ENCODE data around the gene NEK8.

Gene NEK8

GRCh38 chr17:28728364-28729200 is at the start of gene NEK8:
NEK8 (plus strand) TSS chr17:28728788; CDS start chr17:28728814, 26 bp downstream.
- peak; percentile 95 for DNase-seq (ENCODE audit: low read depth)

- DNase-seq (ENCODE audit: low read depth) = no peak
Measured at GRCh38 chr17:28682655-28683054, 45.9 kb upstream of the NEK8 start.

DNA sequence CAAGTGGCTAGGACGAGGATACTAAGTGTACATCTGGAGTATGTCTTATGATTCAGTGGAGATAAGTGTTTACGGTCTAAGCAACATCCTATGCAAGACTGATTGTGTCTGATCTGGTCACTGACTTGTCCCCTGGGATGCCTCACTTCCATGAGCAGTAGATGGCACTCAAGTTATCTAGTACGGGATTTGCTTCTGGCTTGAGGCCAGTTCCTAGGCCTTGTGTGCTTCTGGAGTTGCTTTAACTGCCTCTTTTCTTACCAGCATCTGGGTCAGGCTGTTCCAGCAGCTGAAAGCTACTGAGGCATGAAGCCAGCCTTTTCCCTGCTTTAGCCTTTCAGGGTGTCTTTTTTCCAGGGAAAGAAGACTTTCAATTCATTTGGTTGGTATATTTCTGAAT is 43.6 kb upstream of the NEK8 start:
- no peak for DNase-seq (ENCODE audit: low read depth)

GRCh38 chr17:28685366-28685765 is 43.2 kb upstream of the NEK8 start:
- DNase-seq (ENCODE audit: low read depth) = no peak

GRCh38 chr17:28686296-28686695 is 42.3 kb upstream of the NEK8 start:
- no peak for DNase-seq (ENCODE audit: low read depth)

DNA sequence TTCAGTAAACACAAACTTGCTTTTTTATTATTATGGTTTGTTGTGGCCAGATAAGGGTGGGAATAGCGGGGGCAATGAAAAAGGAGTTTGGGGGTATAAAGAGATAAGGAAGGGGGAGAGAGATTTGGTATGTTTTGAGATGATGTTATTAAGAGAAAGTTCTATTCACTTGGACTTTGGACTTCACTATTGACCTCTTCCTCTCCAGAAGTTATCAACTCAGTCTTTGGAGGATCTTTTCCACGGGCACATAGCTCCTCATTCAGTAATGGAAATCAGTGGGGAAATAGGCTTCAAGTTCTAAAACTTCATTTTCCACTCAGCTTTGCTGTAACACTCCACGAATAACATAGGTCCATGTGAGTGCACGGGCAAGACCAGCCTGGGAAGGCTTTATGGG is 40.1 kb upstream of the NEK8 start:
- no peak for DNase-seq (ENCODE audit: low read depth)

GRCh38 chr17:28689011-28689410 is 39.6 kb upstream of the NEK8 start:
- no peak for DNase-seq (ENCODE audit: low read depth)

DNA sequence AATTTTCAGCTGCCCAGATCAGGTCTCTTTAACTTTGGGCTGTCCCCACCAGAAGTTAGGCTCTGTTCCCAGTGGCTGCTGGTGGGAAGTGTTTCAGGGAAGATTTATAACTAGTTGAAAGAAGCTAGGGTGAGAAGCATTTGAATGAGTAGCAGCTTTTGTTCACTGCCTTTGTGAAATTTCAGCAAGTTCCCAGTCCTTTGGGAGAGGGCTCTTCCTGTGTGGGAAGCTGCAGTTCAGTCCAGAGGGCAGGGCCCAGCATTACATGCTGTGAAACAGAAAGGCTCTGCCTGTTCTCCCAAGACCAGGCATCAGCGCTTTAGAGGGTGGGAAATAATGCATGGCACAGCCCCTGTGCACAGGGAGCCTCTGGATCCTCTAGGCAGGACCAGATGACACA is 34.7 kb upstream of the NEK8 start:
- no peak for DNase-seq (ENCODE audit: low read depth)

- no peak for DNase-seq (ENCODE audit: low read depth)
Measured at GRCh38 chr17:28698253-28698941, 30.2 kb upstream of the NEK8 start.

DNA sequence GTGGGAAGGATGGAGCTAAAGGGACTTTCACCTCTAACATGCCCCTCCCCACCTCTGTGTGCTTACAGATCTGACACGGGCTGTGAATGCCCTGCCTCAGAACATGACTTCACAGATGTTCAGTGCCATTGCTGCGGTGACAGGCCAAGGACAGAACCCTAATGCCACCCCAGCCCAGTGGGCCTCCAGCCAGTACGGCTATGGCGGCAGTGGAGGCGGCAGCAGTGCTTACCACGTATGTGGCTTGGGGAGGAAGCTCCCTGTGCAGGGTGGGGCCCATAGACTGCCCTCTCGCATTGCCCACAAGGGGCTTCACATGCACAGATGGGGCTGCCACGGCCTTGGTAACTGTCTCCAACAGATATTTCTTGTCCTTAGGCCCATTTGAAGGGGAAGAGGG is 28.3 kb upstream of the NEK8 start:
- no peak for DNase-seq (ENCODE audit: low read depth)

GRCh38 chr17:28700830-28701492 is 27.6 kb upstream of the NEK8 start:
- DNase-seq (ENCODE audit: low read depth) = no peak

DNA sequence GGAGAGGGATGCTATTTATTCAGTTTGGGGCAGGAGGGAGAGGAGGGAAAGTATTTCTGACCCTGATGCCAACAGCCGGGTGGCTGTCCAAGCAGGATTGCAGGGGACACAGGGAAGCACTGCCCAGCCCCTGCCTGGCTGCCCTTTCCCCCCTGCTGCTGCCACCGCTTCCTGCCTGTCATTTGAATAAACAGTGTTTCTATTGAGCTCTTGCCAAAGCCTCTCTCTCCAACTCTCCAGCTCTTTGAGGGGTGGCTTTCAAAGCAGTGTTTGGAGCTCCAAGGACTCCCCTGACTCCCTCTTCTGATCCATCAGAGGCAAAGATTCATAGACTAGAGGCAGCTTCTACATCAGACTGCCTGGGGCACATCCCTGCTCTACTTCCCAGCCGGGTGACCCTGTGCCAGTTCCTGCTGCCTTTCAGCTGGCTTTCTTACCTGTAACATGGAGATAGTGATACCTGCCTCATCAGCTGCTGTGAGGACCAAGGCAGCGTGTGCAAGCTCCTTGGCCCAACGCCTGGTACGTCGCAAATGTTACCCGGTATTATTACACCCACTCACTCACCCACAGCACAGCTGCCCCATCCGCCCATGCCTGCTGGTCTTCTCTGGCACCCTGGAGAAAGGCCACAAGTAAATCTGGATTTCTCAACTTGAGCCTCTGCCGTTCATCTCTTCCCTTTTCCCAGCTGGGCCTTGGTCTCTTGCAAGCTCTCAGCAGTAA is 26.4 kb upstream of the NEK8 start:
- no peak for DNase-seq (ENCODE audit: low read depth)

DNA sequence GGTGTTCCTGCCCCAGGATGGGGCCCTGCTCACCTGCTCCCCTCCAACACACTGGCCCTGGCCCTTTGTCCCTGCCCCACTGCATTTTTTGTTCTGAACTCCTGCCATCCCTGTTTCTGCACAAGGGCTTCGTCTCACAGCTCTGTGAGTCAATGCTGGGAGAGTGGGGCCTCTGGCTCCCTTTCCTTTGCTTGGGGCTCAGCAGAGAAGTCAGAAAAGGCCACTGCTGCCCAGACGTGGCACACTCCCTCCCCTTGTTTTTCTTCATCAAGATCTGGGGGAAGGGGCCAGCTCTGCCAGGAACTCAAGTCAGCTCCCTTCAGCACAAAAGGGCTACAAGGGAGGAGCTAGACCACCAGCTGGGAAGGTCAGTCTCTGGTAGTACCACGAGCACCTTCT is 25.8 kb upstream of the NEK8 start:
- no peak for DNase-seq (ENCODE audit: low read depth)

GRCh38 chr17:28703552-28704218 is 24.9 kb upstream of the NEK8 start:
- no peak for DNase-seq (ENCODE audit: low read depth)

- no peak for DNase-seq (ENCODE audit: low read depth)
Measured at GRCh38 chr17:28704219-28704858, 24.2 kb upstream of the NEK8 start.

GRCh38 chr17:28705074-28705659 is 23.4 kb upstream of the NEK8 start:
- DNase-seq (ENCODE audit: low read depth) = no peak

GRCh38 chr17:28705728-28706334 is 22.8 kb upstream of the NEK8 start:
- DNase-seq (ENCODE audit: low read depth) = no peak

DNA sequence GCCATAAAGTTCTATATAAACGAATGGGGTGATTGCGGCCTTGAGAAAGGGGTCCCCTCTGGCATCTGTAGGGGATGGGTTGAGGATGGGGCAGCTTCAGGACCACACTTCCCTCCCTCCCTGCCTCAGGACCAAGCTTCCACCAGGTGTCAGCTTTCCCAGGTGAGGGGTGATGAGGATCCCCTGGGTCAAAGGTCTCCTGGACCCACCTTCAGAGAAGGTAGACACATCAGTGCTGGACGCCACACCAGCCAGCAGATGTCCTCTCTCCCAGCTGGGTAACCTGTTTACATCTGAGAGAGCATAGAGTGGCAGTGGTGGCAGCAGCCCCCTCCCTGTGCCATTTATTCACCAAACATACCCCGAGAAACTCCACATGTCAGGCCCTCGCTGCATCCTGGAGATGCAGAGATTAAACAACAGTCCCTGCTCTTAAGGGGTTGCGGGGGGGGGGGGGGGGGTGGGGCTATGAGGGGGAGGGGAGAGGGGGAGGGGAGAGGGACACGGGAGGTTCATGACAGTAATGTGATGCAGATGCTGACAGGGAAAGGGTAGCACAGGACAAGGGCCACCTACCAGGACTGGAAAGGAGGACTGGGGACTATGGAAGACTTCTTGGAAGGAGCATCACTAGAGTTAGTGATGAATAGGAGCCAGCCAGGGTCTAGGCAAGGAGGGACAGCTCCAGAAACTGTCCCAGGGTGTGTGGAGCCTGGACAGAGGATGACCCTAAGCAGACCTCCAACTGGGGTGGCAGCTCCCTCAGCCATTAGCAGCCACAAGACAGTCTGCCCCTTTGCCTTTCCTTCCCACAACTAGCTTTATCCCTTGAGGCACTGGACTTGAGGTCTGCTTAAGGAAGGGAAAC is 21.9 kb upstream of the NEK8 start:
- no peak for DNase-seq (ENCODE audit: low read depth)

- no peak for DNase-seq (ENCODE audit: low read depth)
Measured at GRCh38 chr17:28707339-28707720, 21.3 kb upstream of the NEK8 start.

Measured in activated T-helper 9 cell treated with anti-CD3 and anti-CD28 coated beads, Interleukin-2, amount 50 U/mL, for 16 hours (primary cell).